ENCODE data around the gene KSR1. TPM values are rescaled to one million over a fixed set of nuclear protein-coding genes. Genes with fewer than 3 reads are reported as not detected.

The KSR1 gene
- total and polyA plus RNA-seq, 10 of the 15 experiments (the other 5 are each of a cell fraction or from before 2014, with no cell fraction given) = 0.97 to 66.6 (median 22.9) TPM

DNA sequence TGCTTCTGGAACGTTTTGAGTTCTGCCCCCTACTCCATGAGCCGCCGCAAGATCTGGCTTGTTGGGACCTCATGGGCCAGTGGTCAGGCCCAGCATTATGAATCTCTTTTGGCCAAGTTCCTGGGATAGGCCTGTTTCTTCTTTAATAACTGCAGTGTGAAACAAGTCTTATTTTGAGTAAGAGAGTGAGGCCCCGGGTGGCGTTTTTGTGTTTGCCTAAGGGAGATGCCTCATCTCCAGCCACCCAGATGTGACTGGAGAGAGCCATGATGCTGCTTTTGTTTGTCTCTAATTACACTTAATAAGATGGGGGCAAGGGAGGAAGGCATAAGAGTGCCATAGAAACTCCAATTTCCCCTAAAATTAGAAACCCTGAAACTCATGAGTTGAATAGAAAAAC, 39.8 kb downstream of the KSR1 start (continued):
- TF ChIP-seq, protein P1, sequence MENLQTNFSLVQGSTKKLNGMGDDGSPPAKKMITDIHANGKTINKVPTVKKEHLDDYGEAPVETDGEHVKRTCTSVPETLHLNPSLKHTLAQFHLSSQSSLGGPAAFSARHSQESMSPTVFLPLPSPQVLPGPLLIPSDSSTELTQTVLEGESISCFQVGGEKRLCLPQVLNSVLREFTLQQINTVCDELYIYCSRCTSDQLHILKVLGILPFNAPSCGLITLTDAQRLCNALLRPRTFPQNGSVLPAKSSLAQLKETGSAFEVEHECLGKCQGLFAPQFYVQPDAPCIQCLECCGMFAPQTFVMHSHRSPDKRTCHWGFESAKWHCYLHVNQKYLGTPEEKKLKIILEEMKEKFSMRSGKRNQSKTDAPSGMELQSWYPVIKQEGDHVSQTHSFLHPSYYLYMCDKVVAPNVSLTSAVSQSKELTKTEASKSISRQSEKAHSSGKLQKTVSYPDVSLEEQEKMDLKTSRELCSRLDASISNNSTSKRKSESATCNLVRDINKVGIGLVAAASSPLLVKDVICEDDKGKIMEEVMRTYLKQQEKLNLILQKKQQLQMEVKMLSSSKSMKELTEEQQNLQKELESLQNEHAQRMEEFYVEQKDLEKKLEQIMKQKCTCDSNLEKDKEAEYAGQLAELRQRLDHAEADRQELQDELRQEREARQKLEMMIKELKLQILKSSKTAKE (IDR thresholded peaks at IDR 0.05; ENCODE audit: low read depth, poor library complexity, severe bottlenecking) = no peak

DNA sequence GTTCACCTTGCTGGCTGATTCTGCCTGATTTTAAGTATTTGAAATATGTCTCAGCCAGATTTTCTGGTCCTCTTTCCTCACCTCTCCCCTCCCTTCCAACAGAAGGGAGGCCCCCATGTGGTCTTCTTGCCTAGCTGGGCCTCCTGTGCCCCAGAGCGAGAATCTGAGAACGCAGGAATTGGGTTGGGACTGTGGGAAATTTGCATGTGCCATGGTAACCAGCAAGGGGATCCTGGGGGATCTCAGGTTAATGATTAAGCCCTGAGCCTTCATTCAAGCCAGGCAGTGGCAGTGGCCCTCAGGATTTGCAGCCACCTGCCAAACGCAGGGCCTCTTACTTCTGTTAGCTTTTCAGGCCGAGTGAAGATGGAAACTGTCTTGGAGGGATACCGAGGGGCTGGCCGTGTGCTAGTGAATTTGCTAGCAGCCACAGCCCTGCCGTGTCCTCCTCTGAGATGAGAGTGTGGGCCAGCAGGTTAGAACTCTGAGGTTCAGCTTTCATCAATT, 40.2 kb downstream of the KSR1 start:
- DNase-seq (ENCODE audit: low read depth, low spot score) (no peak), FAIRE-seq (peak; percentile 27), ATAC-seq (peak; percentile 61)
- ChIA-PET SMC1A (ENCODE audit: uncharacterized antibody, unreplicated experiment) (interaction anchor here (0.7 to 11.6 kb wide), 14 partner anchors 9 to 103 kb away, joined by 3 to 139 read pairs (median 4); no protein-coding TSS in a partner anchor), CTCF (interaction anchor here (0.6 to 4.0 kb wide), 15 partner anchors 9 to 292 kb away, joined by 3 to 25 read pairs (median 3); partner anchors contain the start of gene KSR1), RAD21 (ENCODE audit: unreplicated experiment) (interaction anchor here (0.6 to 4.9 kb wide), 16 partner anchors 10 to 142 kb away, joined by 3 to 17 read pairs (median 6); no protein-coding TSS in a partner anchor), POLR2A (interaction anchor here (0.6 to 1.9 kb wide), 11 partner anchors 9 to 161 kb away, joined by 3 to 10 read pairs (median 3); no protein-coding TSS in a partner anchor)
- Histone ChIP-seq H3K27ac (ENCODE audit: control insufficient read depth, insufficient read depth) (peak overlapping the region; percentile 80), H3K79me2 (ENCODE audit: control insufficient read depth, insufficient read depth, low read length) (peaks cover 48% of the 10 kb centered on the region), H3K4me2 (ENCODE audit: control insufficient read depth, insufficient read depth) (peak overlapping the region; percentile 87), H3K4me1 (ENCODE audit: control insufficient read depth, insufficient read depth, low read length) (peaks cover 41% of the 10 kb centered on the region), H3K9ac (ENCODE audit: control insufficient read depth, insufficient read depth, low read length) (peak overlapping the region; percentile 67), H3K9me3 (replicated peaks; ENCODE audit: control insufficient read depth, insufficient read depth, low read length) (peaks cover 4% of the 10 kb centered on the region; the same call in 2 of the 3 replicates), H3K27me3 (replicated peaks in 1 of 2; ENCODE audit: control insufficient read depth in 2 of 2, insufficient read depth in 2 of 2, low read length in 1 of 2) (no peaks in the 10 kb centered on the region), H3K36me3 (ENCODE audit: control insufficient read depth in 2 of 2, insufficient read depth in 2 of 2, low read length in 1 of 2) (peaks cover 3 to 9% of the 10 kb centered on the region in 2 experiments; a peak in 3 of 4 replicates), H2AFZ (ENCODE audit: control insufficient read depth, low read depth, low read length) (peak overlapping the region; percentile 26), H3K4me3 (peak overlapping the region; percentile 55), H4K20me1 (ENCODE audit: control insufficient read depth, insufficient read depth) (no peaks in the 10 kb centered on the region)
- under 1% methylated on average over 7 of the region's 7 CpGs for WGBS (ENCODE audit: insufficient coverage, insufficient replicate concordance, low lambda C conversion rate, missing lambda C conversion rate)
- BruUV-seq (replicated peaks) = no TSS peak
- in situ Hi-C loops (cut with MboI) (loop anchor here (25.0 kb wide), 2 partner anchors 1066 to 1391 kb away; partner anchors contain the start of genes FLOT2, PIGS and UNC119), intact Hi-C loops (cut with micrococcal nuclease; ENCODE audit: unreplicated experiment) (loop anchor here (1.0 to 5.0 kb wide), 2 partner anchors 10 to 34 kb away; no protein-coding TSS in a partner anchor)
- TF ChIP-seq GATAD2B (conservative IDR thresholded peaks at IDR 0.05; ENCODE audit: low read depth) = 0 out of 2 replicates have a peak, but pooled peaks have one; percentile 25
- TF ChIP-seq, protein P2, sequence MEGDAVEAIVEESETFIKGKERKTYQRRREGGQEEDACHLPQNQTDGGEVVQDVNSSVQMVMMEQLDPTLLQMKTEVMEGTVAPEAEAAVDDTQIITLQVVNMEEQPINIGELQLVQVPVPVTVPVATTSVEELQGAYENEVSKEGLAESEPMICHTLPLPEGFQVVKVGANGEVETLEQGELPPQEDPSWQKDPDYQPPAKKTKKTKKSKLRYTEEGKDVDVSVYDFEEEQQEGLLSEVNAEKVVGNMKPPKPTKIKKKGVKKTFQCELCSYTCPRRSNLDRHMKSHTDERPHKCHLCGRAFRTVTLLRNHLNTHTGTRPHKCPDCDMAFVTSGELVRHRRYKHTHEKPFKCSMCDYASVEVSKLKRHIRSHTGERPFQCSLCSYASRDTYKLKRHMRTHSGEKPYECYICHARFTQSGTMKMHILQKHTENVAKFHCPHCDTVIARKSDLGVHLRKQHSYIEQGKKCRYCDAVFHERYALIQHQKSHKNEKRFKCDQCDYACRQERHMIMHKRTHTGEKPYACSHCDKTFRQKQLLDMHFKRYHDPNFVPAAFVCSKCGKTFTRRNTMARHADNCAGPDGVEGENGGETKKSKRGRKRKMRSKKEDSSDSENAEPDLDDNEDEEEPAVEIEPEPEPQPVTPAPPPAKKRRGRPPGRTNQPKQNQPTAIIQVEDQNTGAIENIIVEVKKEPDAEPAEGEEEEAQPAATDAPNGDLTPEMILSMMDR (IDR thresholded peaks at IDR 0.05 in 2 of 3, conservative IDR thresholded peaks at IDR 0.05 in 1 of 3; ENCODE audit: control insufficient read depth in 2 of 3, extremely low read depth in 1 of 3, insufficient read depth in 1 of 3, low read depth in 3 of 3, low read length in 3 of 3) = 0 out of 6 replicates have a peak, but pooled peaks of 1 of the 3 experiments have one; percentile 3
- TF ChIP-seq POU2F2 (IDR thresholded peaks at IDR 0.05; ENCODE audit: borderline replicate concordance, low read depth, low read length) = peak; percentile 89; the same call in 2 of the 3 replicates
- TF ChIP-seq IKZF2 (IDR thresholded peaks at IDR 0.05) = peak; percentile 68 to 69; a peak in 3 of 4 replicates
- TF ChIP-seq SUPT20H (IDR thresholded peaks at IDR 0.05; ENCODE audit: borderline replicate concordance, control insufficient read depth, low read depth, low read length) = no peak
- peak; percentile 8; the same call in 1 of the 2 replicates for TF ChIP-seq MTA2 (IDR thresholded peaks at IDR 0.05; ENCODE audit: low read depth)
- TF ChIP-seq TCF12 (IDR thresholded peaks at IDR 0.05; ENCODE audit: low read depth, low read length) = 0 out of 2 replicates have a peak, but pooled peaks have one; percentile 20
- TF ChIP-seq FOXK2 (IDR thresholded peaks at IDR 0.05) = no peak
- TF ChIP-seq DPF2 (IDR thresholded peaks at IDR 0.05) = no peak; the same call in 1 of the 2 replicates
- 0 out of 2 replicates have a peak, but pooled peaks have one; percentile 21 for TF ChIP-seq RB1 (IDR thresholded peaks at IDR 0.05; ENCODE audit: borderline replicate concordance)
- no peak for TF ChIP-seq EGR1 (IDR thresholded peaks at IDR 0.05; ENCODE audit: borderline replicate concordance in 1 of 2, low read depth in 2 of 2, low read length in 2 of 2)
- 0 out of 2 replicates have a peak, but pooled peaks have one; percentile 18 for TF ChIP-seq MTA3 (IDR thresholded peaks at IDR 0.05; ENCODE audit: borderline replicate concordance, low read length)
- 0 out of 2 replicates have a peak, but pooled peaks have one; percentile 10 for TF ChIP-seq YY1 (IDR thresholded peaks at IDR 0.05; ENCODE audit: low read depth, low read length)
- TF ChIP-seq ZNF24 (IDR thresholded peaks at IDR 0.05) = no peak
- TF ChIP-seq SIN3A (IDR thresholded peaks at IDR 0.05; ENCODE audit: low read depth, low read length) = no peak
- no peak for TF ChIP-seq ZNF274 (IDR thresholded peaks at IDR 0.05; ENCODE audit: insufficient read depth, insufficient read length)
- no peak for TF ChIP-seq ESRRA (IDR thresholded peaks at IDR 0.05; ENCODE audit: low read length)

All from GM12878 (cell line).